ENCODE data around the gene OR4D5.
A peak's percentile ranks its signal among the peaks of the same experiment; 100 is the strongest.

The OR4D5 gene

DNA sequence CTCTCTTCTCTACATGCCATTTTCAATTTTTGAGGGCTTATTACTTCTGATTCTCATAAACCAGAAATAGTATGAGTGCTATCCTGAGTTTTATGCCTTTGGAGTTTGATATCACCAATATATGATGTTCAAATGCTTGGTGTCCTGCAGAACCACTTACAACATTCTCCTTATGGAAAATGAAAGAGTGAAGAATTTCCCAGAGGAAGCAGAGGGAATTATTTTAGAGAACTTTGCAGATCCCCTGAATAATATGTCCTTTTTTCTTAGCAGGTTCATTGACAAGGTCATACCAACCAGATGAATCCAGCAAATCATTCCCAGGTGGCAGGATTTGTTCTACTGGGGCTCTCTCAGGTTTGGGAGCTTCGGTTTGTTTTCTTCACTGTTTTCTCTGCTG lies at the start of gene OR4D5:
Gene OR4D5 (plus strand): TSS at position 301 of the 400 bp plus-strand sequence. CDS start 0 bp downstream, at position 301.
- TF ChIP-seq, protein P1, sequence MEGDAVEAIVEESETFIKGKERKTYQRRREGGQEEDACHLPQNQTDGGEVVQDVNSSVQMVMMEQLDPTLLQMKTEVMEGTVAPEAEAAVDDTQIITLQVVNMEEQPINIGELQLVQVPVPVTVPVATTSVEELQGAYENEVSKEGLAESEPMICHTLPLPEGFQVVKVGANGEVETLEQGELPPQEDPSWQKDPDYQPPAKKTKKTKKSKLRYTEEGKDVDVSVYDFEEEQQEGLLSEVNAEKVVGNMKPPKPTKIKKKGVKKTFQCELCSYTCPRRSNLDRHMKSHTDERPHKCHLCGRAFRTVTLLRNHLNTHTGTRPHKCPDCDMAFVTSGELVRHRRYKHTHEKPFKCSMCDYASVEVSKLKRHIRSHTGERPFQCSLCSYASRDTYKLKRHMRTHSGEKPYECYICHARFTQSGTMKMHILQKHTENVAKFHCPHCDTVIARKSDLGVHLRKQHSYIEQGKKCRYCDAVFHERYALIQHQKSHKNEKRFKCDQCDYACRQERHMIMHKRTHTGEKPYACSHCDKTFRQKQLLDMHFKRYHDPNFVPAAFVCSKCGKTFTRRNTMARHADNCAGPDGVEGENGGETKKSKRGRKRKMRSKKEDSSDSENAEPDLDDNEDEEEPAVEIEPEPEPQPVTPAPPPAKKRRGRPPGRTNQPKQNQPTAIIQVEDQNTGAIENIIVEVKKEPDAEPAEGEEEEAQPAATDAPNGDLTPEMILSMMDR (IDR thresholded peaks at IDR 0.05; ENCODE audit: control extremely low read depth, extremely low read depth, low read depth, missing control alignments), result no peak
- ChIA-PET CTCF (no interaction called here), POLR2A (no interaction called here)
- DNase-seq (ENCODE audit: extremely low spot score), result no peak

DNA sequence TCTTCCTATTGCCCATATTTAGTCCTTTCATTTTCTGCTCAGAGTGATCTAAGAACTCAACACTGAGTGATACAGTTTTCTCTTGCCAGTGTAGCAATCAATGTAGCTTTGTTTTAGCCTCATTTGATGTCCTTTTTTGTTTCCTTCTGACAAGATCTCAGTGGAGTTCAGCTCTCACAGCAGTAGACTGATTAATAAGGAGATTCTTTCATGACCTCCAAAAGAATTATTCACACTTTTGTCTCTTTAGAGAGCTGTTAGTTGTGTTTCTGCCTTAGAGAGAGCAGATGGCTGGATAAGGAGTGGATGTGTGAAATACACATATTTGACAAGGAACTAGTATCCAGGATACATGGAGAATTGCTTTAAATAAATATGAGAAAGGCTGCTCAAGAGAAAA lies 47.4 kb upstream of the OR4D5 start:
- POLR2A ChIA-PET, result no interaction called here
- TF ChIP-seq, protein P1 (IDR thresholded peaks at IDR 0.05; ENCODE audit: control extremely low read depth, extremely low read depth, low read depth, missing control alignments), result no peak
- CTCF ChIA-PET, result interaction anchor here (1.6 kb wide), 1 partner anchor 15 kb away, joined by 3 read pairs; no protein-coding TSS in a partner anchor
- no peak for DNase-seq (ENCODE audit: extremely low spot score)

DNA sequence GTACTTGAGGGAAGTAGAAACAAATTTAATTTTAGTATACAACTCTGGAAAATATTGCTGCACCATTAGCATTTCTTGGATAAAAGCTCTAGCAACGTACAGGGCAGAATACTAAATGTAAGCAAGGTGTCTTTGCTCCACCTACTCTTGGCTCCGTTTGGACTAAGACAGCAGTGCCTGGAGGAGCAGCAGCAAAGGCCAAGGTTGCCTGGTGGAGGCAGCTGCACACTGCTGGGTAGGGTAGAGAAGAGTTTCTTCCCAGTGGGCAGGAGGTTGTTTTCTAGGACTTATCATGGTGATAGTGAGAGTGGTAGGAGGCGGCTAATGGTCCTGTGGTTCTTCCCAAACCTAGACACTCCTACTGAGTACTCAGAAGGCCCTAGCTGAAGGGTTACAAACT lies 39.6 kb upstream of the OR4D5 start:
- ChIA-PET CTCF (interaction anchor here (1.0 to 1.7 kb wide), 3 partner anchors 8 to 59 kb away, joined by 3 to 5 read pairs (median 3); no protein-coding TSS in a partner anchor), POLR2A (no interaction called here)
- DNase-seq (ENCODE audit: extremely low spot score), result no peak
- TF ChIP-seq, protein P1 (IDR thresholded peaks at IDR 0.05; ENCODE audit: control extremely low read depth, extremely low read depth, low read depth, missing control alignments), result no peak

DNA sequence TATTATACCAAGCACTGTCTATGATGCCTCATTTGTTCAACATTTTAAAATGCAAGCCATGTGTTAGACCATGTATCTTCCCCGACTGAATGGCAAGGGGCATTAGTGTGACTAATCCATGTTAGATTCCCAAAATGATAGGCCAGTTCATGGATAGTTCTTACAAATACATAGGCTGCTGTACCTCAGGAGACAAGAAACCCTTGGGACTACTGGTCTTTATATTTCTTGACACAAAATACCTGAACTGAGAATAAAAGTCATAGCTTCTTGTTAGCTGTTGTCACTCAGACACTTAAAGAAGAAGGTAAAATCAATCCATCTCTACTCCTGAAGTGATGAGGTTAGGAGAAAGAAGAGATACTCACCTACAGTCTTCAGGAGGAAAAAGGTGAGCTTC lies 37.5 kb upstream of the OR4D5 start, which contains the start of gene OR8D4:
Gene OR8D4 (plus strand): TSS at position 301 of the 400 bp plus-strand sequence. CDS start 4,265 bp downstream, outside the sequence.
- DNase-seq (ENCODE audit: extremely low spot score), result no peak
- ChIA-PET CTCF (no interaction called here), POLR2A (no interaction called here)
- TF ChIP-seq, protein P1 (IDR thresholded peaks at IDR 0.05; ENCODE audit: control extremely low read depth, extremely low read depth, low read depth, missing control alignments), result no peak

DNA sequence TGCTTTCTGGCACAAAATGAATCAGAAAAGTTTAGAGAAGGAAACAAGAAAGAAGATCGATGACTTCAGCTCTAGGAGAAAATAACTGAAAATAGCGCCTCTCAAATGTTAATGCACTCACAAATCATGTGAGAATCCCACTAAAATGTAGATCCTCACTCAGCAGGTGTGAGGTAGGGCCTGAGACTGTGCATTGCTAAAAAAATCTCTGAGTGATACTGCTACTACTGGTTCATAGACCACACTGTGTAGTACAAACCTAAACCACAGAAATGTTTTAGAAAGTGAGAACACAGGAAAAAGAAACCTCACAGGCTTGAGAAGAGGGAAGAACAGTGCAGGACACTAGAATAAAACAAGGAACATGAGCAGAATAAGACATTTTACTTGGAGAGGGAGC lies 35.5 kb upstream of the OR4D5 start:
- POLR2A ChIA-PET, result no interaction called here
- peak; percentile 3 for DNase-seq (ENCODE audit: extremely low spot score)
- TF ChIP-seq, protein P1 (IDR thresholded peaks at IDR 0.05; ENCODE audit: control extremely low read depth, extremely low read depth, low read depth, missing control alignments), result no peak
- CTCF ChIA-PET, result no interaction called here

DNA sequence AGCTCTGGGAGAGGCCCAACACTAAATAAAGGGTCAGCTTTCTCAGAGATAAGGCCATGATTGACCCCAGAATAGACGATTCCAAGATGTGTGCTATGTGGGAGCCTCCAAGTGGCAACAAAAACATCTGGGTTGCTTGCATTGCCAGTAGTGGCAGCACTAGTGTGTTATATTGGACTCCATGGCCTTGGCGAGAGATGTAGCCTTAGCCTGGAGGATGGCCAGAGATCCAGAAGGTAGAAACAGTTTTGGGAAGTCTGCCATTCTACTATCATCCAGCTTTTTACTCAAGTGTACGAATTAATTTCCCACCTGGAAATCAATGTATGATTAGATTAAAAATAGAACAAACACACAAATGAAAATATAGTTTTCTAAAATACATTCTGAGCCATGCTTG lies 34.5 kb upstream of the OR4D5 start:
- CTCF ChIA-PET, result no interaction called here
- no peak for DNase-seq (ENCODE audit: extremely low spot score)
- POLR2A ChIA-PET, result no interaction called here
- TF ChIP-seq, protein P1 (IDR thresholded peaks at IDR 0.05; ENCODE audit: control extremely low read depth, extremely low read depth, low read depth, missing control alignments), result no peak

DNA sequence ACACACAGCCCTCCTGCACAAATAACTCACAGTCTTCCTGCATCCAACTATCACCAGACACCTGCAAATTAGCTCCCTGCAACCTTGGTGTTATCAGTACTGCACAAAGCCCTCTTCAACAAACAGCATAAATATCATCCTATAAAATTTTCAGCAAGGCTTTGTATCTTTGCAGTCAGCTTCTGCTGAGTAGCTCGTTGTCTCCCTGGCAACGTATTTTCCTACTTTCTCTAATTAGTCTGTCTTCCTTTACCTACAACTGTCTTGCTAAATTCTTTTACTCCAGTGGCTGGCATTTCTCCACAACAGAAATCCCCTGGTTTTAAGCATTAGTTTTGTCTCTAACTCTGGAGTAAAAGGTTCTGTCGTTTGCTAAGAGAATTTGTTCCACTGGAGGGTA lies 33.6 kb upstream of the OR4D5 start:
- ChIA-PET POLR2A (no interaction called here), CTCF (no interaction called here)
- no peak for DNase-seq (ENCODE audit: extremely low spot score)
- TF ChIP-seq, protein P1 (IDR thresholded peaks at IDR 0.05; ENCODE audit: control extremely low read depth, extremely low read depth, low read depth, missing control alignments), result no peak

Data from GM10248 (cell line).